Endothelial cell of umbilical vein (primary cell): ENCODE results near the gene SPTSSA.

Experiments used
- POLR2AphosphoS5 ChIP-seq: IDR thresholded peaks from 2 replicates; pipeline ENCODE4 v1.6.1; 2012; ENCODE audit warnings: low read depth, mild to moderate bottlenecking, control low read depth, low read length, moderate library complexity; ENCODE audit not compliant: insufficient read depth
- TF ChIP-seq, protein P1 (sequence below), 2 donors: IDR thresholded peaks; 1 replicate in 1 of 2; 2 replicates in 1 of 2; pipeline ENCODE4 v1.5.1; 2011; ENCODE audit warnings: low read length in 2 of 2, mild to moderate bottlenecking in 2 of 2, moderate library complexity in 2 of 2, control low read depth in 1 of 2, inconsistent platforms in 1 of 2, low read depth in 1 of 2; ENCODE audit not compliant: insufficient read depth in 1 of 2; ENCODE audit errors: extremely low read depth in 1 of 2

DNA sequence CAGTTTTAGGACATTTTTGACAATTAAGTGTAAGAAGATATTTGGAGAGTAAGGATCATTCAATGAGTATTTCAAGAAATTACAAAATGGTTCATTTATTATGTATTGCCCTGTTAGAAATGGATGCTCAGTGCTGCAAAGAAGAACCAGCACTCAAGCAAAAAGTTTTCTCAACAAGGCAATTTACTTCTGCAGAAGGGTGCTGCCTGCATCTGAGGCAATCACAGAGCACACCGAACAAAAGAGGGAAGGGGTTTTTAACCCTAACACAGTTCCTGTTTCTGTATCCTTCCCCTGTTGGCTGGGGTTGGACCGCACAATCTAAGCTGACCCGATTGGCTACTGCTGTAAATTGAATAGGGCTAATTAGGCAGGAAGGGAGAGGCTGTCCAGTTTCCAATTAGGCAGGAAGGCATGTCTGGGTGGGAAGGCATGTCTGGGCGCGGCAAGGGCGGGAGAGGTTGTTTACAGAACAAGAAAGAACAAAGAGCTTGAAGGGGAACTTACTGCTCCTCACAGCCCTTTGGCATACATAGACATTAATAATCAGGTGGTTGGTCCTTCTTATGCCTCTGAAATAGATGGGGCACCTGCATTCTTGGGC, 41.4 kb downstream of the SPTSSA start:
- TF ChIP-seq POLR2AphosphoS5, result no peak
- TF ChIP-seq, protein P1, sequence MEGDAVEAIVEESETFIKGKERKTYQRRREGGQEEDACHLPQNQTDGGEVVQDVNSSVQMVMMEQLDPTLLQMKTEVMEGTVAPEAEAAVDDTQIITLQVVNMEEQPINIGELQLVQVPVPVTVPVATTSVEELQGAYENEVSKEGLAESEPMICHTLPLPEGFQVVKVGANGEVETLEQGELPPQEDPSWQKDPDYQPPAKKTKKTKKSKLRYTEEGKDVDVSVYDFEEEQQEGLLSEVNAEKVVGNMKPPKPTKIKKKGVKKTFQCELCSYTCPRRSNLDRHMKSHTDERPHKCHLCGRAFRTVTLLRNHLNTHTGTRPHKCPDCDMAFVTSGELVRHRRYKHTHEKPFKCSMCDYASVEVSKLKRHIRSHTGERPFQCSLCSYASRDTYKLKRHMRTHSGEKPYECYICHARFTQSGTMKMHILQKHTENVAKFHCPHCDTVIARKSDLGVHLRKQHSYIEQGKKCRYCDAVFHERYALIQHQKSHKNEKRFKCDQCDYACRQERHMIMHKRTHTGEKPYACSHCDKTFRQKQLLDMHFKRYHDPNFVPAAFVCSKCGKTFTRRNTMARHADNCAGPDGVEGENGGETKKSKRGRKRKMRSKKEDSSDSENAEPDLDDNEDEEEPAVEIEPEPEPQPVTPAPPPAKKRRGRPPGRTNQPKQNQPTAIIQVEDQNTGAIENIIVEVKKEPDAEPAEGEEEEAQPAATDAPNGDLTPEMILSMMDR (IDR thresholded peaks at IDR 0.05; ENCODE audit: extremely low read depth in 1 of 2, insufficient read depth in 1 of 2, low read depth in 1 of 2, low read length in 2 of 2), result no peak
